Ascending aorta (tissue), 2 donors: Measurements from ENCODE around the gene TRIM17. TPM values are rescaled to one million over a fixed set of nuclear protein-coding genes. Genes with fewer than 3 reads are reported as not detected.

Source experiments
- DNase-seq, 2 donors: peaks; one replicate each; pipeline ENCODE4 v3.0.0-alpha.2; 2019; ENCODE audit warnings: low spot score in 2 of 2
- H3K27ac ChIP-seq, 2 donors: fragments of 200-600 bp; sonication (generic); one replicate each; pipeline ENCODE4 v1.5.1; 2016 to 2017; ENCODE audit warnings: mild to moderate bottlenecking in 1 of 2
- H3K27me3 ChIP-seq: fragments of 200-600 bp; sonication (generic); one replicate; pipeline ENCODE4 v1.5.1; 2017
- H3K36me3 ChIP-seq, 2 donors: fragments of 200-600 bp; sonication (generic); one replicate each; pipeline ENCODE4 v1.5.1; 2016
- H3K4me1 ChIP-seq, 2 donors: fragments of 200-600 bp; sonication (generic); one replicate each; pipeline ENCODE4 v1.5.1; 2016 to 2017; ENCODE audit warnings: mild to moderate bottlenecking in 1 of 2
- H3K4me3 ChIP-seq, 2 donors: fragments of 200-600 bp; sonication (generic); one replicate each; pipeline ENCODE4 v1.5.1; 2016 to 2017; ENCODE audit warnings: mild to moderate bottlenecking in 1 of 2
- H3K9me3 ChIP-seq, 2 donors: fragments of 200-600 bp; sonication (generic); one replicate each; pipeline ENCODE4 v1.5.1; 2016
- intact Hi-C: fragments of 100-400 bp; cut with DNase I; formaldehyde crosslinking; loops from one replicate; pipeline ENCODE4 v1.15.1; 2023
- total RNA-seq: library from RNA; depleted of rRNA; stranded (reverse); fragments of >200 nt; gene quantifications from one replicate; pipeline ENCODE4 v1.1.0, GENCODE V29; 2016
- TF ChIP-seq, protein P1 (sequence below), 3 experiments: fragments of 200-600 bp in 2 of 3; fragments of 450-650 bp in 1 of 3; sonication (generic) in 2 of 3; IDR thresholded peaks; one replicate each; pipeline ENCODE4 v1.5.1; 2016 to 2019; ENCODE audit warnings: antibody characterized with exemption in 3 of 3, mild to moderate bottlenecking in 1 of 3, moderate library complexity in 1 of 3

Gene TRIM17
- total RNA-seq, 1 donor from 2014 or later, result not detected

DNA sequence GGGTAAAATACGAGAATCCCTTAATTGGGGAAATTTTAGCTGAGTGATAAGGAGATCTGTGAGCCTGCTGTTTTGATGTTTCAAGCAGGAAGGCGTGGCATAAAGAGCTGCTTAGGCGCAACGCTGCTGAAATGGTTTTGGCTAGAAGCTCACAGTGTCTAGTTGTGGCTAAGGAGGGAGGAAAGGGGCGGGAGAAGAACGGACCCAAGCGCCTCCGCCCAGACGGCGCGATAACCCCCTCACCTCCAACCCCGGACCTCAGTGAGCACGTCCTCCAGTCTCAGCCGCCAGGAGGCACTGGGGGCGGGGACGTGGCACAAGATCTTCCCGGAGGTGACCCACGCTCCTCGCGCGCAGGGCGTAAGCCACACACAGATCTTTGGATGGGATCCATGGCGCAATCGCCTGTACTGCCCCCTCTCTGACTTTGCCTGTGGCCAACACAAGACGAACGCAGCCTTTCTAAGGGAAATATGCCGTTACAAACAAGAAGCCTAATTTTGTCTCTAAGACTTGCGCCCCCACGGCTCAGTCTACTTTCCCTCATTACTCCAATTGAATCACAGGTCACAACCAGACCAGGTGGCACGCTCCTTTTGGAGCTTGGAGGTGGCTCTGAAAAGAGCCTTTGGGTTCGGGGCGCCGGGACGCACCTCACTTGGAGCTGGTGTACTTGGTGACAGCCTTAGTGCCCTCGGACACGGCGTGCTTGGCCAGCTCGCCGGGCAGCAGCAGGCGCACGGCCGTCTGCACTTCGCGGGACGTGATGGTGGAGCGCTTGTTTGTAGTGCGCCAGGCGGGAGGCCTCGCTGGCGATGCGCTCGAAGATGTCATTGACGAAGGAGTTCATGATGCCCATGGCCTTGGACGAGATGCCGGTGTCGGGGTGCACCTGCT, 47.1 kb upstream of the TRIM17 start:
- no peak for DNase-seq
- intact Hi-C loops, result loop anchor here (5.0 kb wide), 1 partner anchor 57 kb away; the partner anchor contains the start of gene TRIM11
- no peaks in the 10 kb centered on the region for H3K36me3 ChIP-seq
- no peak overlapping the region for H3K27ac ChIP-seq
- TF ChIP-seq, protein P1, sequence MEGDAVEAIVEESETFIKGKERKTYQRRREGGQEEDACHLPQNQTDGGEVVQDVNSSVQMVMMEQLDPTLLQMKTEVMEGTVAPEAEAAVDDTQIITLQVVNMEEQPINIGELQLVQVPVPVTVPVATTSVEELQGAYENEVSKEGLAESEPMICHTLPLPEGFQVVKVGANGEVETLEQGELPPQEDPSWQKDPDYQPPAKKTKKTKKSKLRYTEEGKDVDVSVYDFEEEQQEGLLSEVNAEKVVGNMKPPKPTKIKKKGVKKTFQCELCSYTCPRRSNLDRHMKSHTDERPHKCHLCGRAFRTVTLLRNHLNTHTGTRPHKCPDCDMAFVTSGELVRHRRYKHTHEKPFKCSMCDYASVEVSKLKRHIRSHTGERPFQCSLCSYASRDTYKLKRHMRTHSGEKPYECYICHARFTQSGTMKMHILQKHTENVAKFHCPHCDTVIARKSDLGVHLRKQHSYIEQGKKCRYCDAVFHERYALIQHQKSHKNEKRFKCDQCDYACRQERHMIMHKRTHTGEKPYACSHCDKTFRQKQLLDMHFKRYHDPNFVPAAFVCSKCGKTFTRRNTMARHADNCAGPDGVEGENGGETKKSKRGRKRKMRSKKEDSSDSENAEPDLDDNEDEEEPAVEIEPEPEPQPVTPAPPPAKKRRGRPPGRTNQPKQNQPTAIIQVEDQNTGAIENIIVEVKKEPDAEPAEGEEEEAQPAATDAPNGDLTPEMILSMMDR (IDR thresholded peaks at IDR 0.05), result no peak
- no peaks in the 10 kb centered on the region for H3K9me3 ChIP-seq
- H3K27me3 ChIP-seq, result peaks cover 6% of the 10 kb centered on the region
- H3K4me1 ChIP-seq, result peaks cover 0 to 5% of the 10 kb centered on the region in 2 donors
- H3K4me3 ChIP-seq, result peak overlapping the region in 1 of 2 donors; percentile 52

GRCh38 chr1:228463009-228463558, 46.4 kb upstream of the TRIM17 start:
- intact Hi-C loops, result loop anchor here (5.0 kb wide), 1 partner anchor 56 kb away; the partner anchor contains the start of gene TRIM11
- Histone ChIP-seq H3K4me3 (no peak overlapping the region), H3K27ac (no peak overlapping the region), H3K27me3 (peaks cover 6% of the 10 kb centered on the region), H3K9me3 (no peaks in the 10 kb centered on the region), H3K36me3 (no peaks in the 10 kb centered on the region), H3K4me1 (peaks cover 0 to 5% of the 10 kb centered on the region in 2 donors)
- TF ChIP-seq, protein P1 (IDR thresholded peaks at IDR 0.05), result no peak
- DNase-seq, result no peak

GRCh38 chr1:228462560-228462959, 45.9 kb upstream of the TRIM17 start:
- Histone ChIP-seq H3K9me3 (no peaks in the 10 kb centered on the region), H3K27me3 (peaks cover 6% of the 10 kb centered on the region), H3K4me3 (no peak overlapping the region), H3K27ac (no peak overlapping the region), H3K4me1 (peaks cover 2 to 5% of the 10 kb centered on the region in 2 donors), H3K36me3 (no peaks in the 10 kb centered on the region)
- DNase-seq, result no peak
- intact Hi-C loops, result loop anchor here (5.0 kb wide), 1 partner anchor 55 kb away; the partner anchor contains the start of gene TRIM11
- TF ChIP-seq, protein P1 (IDR thresholded peaks at IDR 0.05), result no peak

- peaks cover 5 to 8% of the 10 kb centered on the region in 2 donors for H3K4me1 ChIP-seq
- no peak overlapping the region for H3K4me3 ChIP-seq
- TF ChIP-seq, protein P1 (IDR thresholded peaks at IDR 0.05), result no peak
- no peak for DNase-seq
- H3K27me3 ChIP-seq, result peaks cover 6% of the 10 kb centered on the region
- H3K36me3 ChIP-seq, result no peaks in the 10 kb centered on the region
- H3K9me3 ChIP-seq, result no peaks in the 10 kb centered on the region
- intact Hi-C loops, result loop anchor here (5.0 kb wide), 1 partner anchor 54 kb away; the partner anchor contains the start of gene TRIM11
- H3K27ac ChIP-seq, result no peak overlapping the region
Observed at GRCh38 chr1:228460821-228461220, 44.2 kb upstream of the TRIM17 start.

GRCh38 chr1:228459091-228459993, 42.7 kb upstream of the TRIM17 start:
- intact Hi-C loops, result loop anchor here (2.0 kb wide), 1 partner anchor 27 kb away; the partner anchor contains the start of gene RNF187
- peaks cover 6% of the 10 kb centered on the region for H3K27me3 ChIP-seq

More at GRCh38 chr1:228459091-228459993, 42.7 kb upstream of the TRIM17 start:
- peaks cover 5 to 8% of the 10 kb centered on the region in 2 donors for H3K4me1 ChIP-seq
- H3K27ac ChIP-seq, result peak overlapping the region in 1 of 2 donors; percentile 79
- no peaks in the 10 kb centered on the region for H3K9me3 ChIP-seq
- no peaks in the 10 kb centered on the region for H3K36me3 ChIP-seq
- TF ChIP-seq, protein P1 (IDR thresholded peaks at IDR 0.05), result peak; percentile 42 to 63 (median 62)
- H3K4me3 ChIP-seq, result peak overlapping the region; percentile 7 to 75
- DNase-seq, result peak in 1 of 2 donors; percentile 75
